Measurements from ENCODE around the gene HNRNPL.

The HNRNPL gene

GRCh38 chr19:38834590-38834989, 15.2 kb downstream of the HNRNPL start:
- Histone ChIP-seq H3K4me2 (ENCODE audit: insufficient read depth, low read length) (no peak overlapping the region), H3K79me2 (ENCODE audit: insufficient read depth, low read length) (peaks cover 25% of the 10 kb centered on the region), H3K9me3 (ENCODE audit: insufficient read depth, low read length, severe bottlenecking) (no peaks in the 10 kb centered on the region), H3K9ac (ENCODE audit: low read depth, low read length) (no peak overlapping the region), H2AFZ (ENCODE audit: low read depth, low read length) (no peak overlapping the region), H3K27me3 (ENCODE audit: insufficient read depth, low read length, poor library complexity) (no peaks in the 10 kb centered on the region), H4K20me1 (ENCODE audit: insufficient read depth, low read length) (peaks cover 31% of the 10 kb centered on the region), H3K36me3 (ENCODE audit: insufficient read depth, low read length) (peaks cover 52% of the 10 kb centered on the region), H3K4me3 (ENCODE audit: low read depth in 1 of 2, low read length in 2 of 2) (no peak overlapping the region), H3K27ac (ENCODE audit: low read length) (no peak overlapping the region), H3K4me1 (ENCODE audit: insufficient read depth, low read length) (peaks cover 21% of the 10 kb centered on the region)
- ATAC-seq (ENCODE audit: insufficient read depth, low read depth) (no peak), DNase-seq (no peak)
- TF ChIP-seq EZH2 (IDR thresholded peaks at IDR 0.05; ENCODE audit: borderline replicate concordance, low read depth, low read length, severe bottlenecking): no peak
- no peak for TF ChIP-seq CTCF (IDR thresholded peaks at IDR 0.05; ENCODE audit: borderline replicate concordance, extremely low read depth, low read length, poor library complexity, severe bottlenecking)

GRCh38 chr19:38834104-38834490, 15.7 kb downstream of the HNRNPL start:
- no peak overlapping the region for H2AFZ ChIP-seq (ENCODE audit: low read depth, low read length)
- TF ChIP-seq CTCF (IDR thresholded peaks at IDR 0.05; ENCODE audit: borderline replicate concordance, extremely low read depth, low read length, poor library complexity, severe bottlenecking) (no peak), EZH2 (IDR thresholded peaks at IDR 0.05; ENCODE audit: borderline replicate concordance, low read depth, low read length, severe bottlenecking) (no peak)
- peaks cover 21% of the 10 kb centered on the region for H3K4me1 ChIP-seq (ENCODE audit: insufficient read depth, low read length)

GRCh38 chr19:38833092-38833425, 16.7 kb downstream of the HNRNPL start:
- Histone ChIP-seq H3K36me3 (ENCODE audit: insufficient read depth, low read length) (peaks cover 40% of the 10 kb centered on the region), H3K4me2 (ENCODE audit: insufficient read depth, low read length) (no peak overlapping the region), H3K79me2 (ENCODE audit: insufficient read depth, low read length) (peaks cover 18% of the 10 kb centered on the region), H3K4me3 (ENCODE audit: low read depth in 1 of 2, low read length in 2 of 2) (no peak overlapping the region), H3K4me1 (ENCODE audit: insufficient read depth, low read length) (peaks cover 21% of the 10 kb centered on the region), H3K9me3 (ENCODE audit: insufficient read depth, low read length, severe bottlenecking) (no peaks in the 10 kb centered on the region), H4K20me1 (ENCODE audit: insufficient read depth, low read length) (peaks cover 16% of the 10 kb centered on the region), H3K9ac (ENCODE audit: low read depth, low read length) (no peak overlapping the region), H3K27ac (ENCODE audit: low read length) (no peak overlapping the region), H2AFZ (ENCODE audit: low read depth, low read length) (no peak overlapping the region), H3K27me3 (ENCODE audit: insufficient read depth, low read length, poor library complexity) (no peaks in the 10 kb centered on the region)
- TF ChIP-seq CTCF (IDR thresholded peaks at IDR 0.05; ENCODE audit: borderline replicate concordance, extremely low read depth, low read length, poor library complexity, severe bottlenecking): no peak
- TF ChIP-seq EZH2 (IDR thresholded peaks at IDR 0.05; ENCODE audit: borderline replicate concordance, low read depth, low read length, severe bottlenecking): no peak
- no peak for ATAC-seq (ENCODE audit: insufficient read depth, low read depth)
- no peak for DNase-seq

More at GRCh38 chr19:38834104-38834490, 15.7 kb downstream of the HNRNPL start:
- Histone ChIP-seq H3K79me2 (ENCODE audit: insufficient read depth, low read length) (peaks cover 21% of the 10 kb centered on the region), H3K9ac (ENCODE audit: low read depth, low read length) (no peak overlapping the region), H3K9me3 (ENCODE audit: insufficient read depth, low read length, severe bottlenecking) (no peaks in the 10 kb centered on the region), H3K27ac (ENCODE audit: low read length) (no peak overlapping the region), H3K27me3 (ENCODE audit: insufficient read depth, low read length, poor library complexity) (no peaks in the 10 kb centered on the region), H3K4me2 (ENCODE audit: insufficient read depth, low read length) (no peak overlapping the region), H3K4me3 (ENCODE audit: low read depth in 1 of 2, low read length in 2 of 2) (no peak overlapping the region), H3K36me3 (ENCODE audit: insufficient read depth, low read length) (peaks cover 50% of the 10 kb centered on the region), H4K20me1 (ENCODE audit: insufficient read depth, low read length) (peaks cover 26% of the 10 kb centered on the region)
- ATAC-seq (ENCODE audit: insufficient read depth, low read depth) (no peak), DNase-seq (no peak)

- ATAC-seq (ENCODE audit: insufficient read depth, low read depth): peak; percentile 32
- Histone ChIP-seq H4K20me1 (ENCODE audit: insufficient read depth, low read length) (no peaks in the 10 kb centered on the region), H3K27me3 (ENCODE audit: insufficient read depth, low read length, poor library complexity) (no peaks in the 10 kb centered on the region), H3K4me3 (ENCODE audit: low read depth in 1 of 2, low read length in 2 of 2) (peak overlapping the region; percentile 76 to 80), H3K4me2 (ENCODE audit: insufficient read depth, low read length) (peak overlapping the region; percentile 90), H2AFZ (ENCODE audit: low read depth, low read length) (peak overlapping the region; percentile 96), H3K27ac (ENCODE audit: low read length) (peak overlapping the region; percentile 93), H3K79me2 (ENCODE audit: insufficient read depth, low read length) (peaks cover 18% of the 10 kb centered on the region), H3K4me1 (ENCODE audit: insufficient read depth, low read length) (peaks cover 21% of the 10 kb centered on the region), H3K9me3 (ENCODE audit: insufficient read depth, low read length, severe bottlenecking) (no peaks in the 10 kb centered on the region), H3K36me3 (ENCODE audit: insufficient read depth, low read length) (peaks cover 32% of the 10 kb centered on the region), H3K9ac (ENCODE audit: low read depth, low read length) (peak overlapping the region; percentile 75)
- DNase-seq: no peak
- TF ChIP-seq EZH2 (IDR thresholded peaks at IDR 0.05; ENCODE audit: borderline replicate concordance, low read depth, low read length, severe bottlenecking): no peak
- no peak for TF ChIP-seq CTCF (IDR thresholded peaks at IDR 0.05; ENCODE audit: borderline replicate concordance, extremely low read depth, low read length, poor library complexity, severe bottlenecking)
Observed at GRCh38 chr19:38831142-38831605, 18.6 kb downstream of the HNRNPL start.

Measured in DND-41 (cell line).